HK-2 (cell line): ENCODE results near the gene FIZ1.

Source experiments
- DNase-seq: peaks from one replicate; pipeline ENCODE4 v3.0.0-alpha.2; 2018; ENCODE audit not compliant: unreplicated experiment

Gene FIZ1

GRCh38 chr19:55599468-55599841, at the start of gene FIZ1:
Gene FIZ1, minus strand, starts transcription at chr19:55599517. Its CDS starts 1,652 bp downstream, at chr19:55597865.
- DNase-seq: peak; percentile 99

DNA sequence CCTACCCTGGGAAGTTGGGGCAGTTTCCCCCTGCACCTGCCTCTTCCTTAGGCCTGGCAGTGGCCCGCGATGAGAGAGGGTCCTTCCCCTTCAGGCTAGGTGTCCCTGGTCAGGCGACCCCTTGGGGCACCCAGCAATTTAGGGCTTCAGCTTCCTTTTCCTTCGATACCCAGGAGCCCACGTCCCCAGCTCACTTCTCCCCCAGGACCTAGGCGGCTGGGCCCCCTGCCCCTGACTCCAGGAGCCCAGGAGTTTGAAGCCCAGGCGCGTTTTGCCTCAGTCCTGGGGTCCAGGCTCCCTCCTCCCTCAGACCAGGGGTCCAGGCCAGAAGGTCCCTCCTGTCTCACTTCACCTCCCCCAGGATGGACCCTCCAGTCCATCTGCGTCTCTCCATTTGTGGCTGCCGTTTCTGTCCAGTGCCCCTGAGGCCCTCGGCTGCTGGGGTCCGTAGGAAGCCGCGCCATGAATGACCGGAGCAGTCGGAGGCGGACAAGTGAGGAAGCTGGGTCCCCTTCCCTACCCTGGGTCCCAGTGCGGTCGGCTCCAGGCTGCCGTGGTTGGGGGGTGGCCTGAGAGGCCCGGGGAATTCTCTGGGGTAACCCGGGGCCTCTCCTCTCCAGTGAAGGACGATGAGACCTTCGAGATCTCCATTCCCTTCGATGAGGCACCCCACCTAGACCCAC, 49.4 kb upstream of the FIZ1 start:
- no peak for DNase-seq

GRCh38 chr19:55647732-55648584, 48.6 kb upstream of the FIZ1 start, which contains the start of gene CCDC106:
Gene CCDC106, plus strand, starts transcription at chr19:55648212. Its CDS starts 835 bp downstream, at chr19:55649047.
- no peak for DNase-seq

DNA sequence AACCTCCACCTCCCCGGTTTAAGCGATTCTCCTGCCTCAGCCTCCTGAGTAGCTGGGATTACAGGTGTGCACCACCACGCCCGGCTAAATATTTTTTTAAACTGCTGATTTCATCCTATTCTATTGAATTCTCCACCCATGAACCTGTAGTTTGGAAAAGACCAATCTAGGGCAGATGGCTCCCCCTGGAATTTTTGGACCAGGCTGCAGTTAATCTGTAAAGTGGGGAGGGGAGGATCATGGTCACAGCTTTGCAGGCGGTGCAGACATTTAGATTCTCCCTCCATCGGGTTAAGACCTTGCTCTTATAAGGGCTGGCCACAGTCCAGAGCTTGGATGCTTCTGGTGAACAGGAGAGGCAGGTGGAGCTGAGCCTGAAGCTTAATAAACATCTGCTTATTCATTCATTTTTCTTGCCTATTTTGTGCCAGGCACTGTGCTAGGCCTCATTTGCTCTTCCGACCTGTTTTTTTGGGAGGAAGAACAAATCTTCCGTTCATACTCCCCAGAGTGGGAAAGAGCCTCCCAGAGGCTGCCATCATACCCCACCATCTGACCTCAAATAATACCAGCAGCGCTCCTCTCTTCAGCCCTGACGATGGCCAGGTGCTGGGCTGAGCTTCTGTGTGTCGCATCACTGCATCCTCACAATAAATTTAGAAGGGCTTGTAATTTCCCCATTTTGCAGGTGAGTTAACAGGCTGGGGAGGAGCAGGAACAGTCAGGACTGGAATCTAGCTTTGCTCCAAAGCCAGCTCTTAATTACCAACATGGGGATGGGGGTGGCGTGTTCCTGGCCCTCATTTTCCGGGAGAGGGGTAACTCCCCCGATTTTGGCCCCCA, 47.8 kb upstream of the FIZ1 start:
- DNase-seq: no peak

DNA sequence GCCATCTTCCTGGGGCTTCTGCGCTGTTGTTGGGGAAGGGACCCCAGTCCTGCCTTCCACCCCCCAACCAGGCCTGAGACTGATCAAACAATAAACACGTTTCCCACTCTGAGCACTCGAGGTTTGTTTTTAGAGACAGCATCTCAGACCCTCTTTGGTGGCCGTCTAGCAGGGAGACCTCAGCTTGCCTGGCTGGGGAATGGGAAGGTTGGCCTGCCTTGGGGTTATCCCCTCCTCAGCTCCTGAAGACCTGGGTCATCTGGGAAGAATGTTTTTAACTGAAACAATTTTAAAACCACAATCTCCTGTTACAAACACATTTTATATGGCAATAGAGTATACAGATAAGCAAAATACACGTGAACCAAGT, 46.2 kb upstream of the FIZ1 start:
- DNase-seq: no peak

GRCh38 chr19:55644842-55645511, 45.7 kb upstream of the FIZ1 start:
- peak; percentile 60 for DNase-seq

GRCh38 chr19:55644191-55644833, 45.0 kb upstream of the FIZ1 start:
- DNase-seq: no peak

- DNase-seq: no peak
These were observed 44.5 kb upstream of the FIZ1 start for GRCh38 chr19:55643887-55644176.

GRCh38 chr19:55643003-55643886, 43.9 kb upstream of the FIZ1 start, which contains the start of gene ZNF581:
Gene ZNF581, plus strand, starts transcription at chr19:55643649. Its CDS starts 923 bp downstream, at chr19:55644572.
- DNase-seq: peak; percentile 87

DNA sequence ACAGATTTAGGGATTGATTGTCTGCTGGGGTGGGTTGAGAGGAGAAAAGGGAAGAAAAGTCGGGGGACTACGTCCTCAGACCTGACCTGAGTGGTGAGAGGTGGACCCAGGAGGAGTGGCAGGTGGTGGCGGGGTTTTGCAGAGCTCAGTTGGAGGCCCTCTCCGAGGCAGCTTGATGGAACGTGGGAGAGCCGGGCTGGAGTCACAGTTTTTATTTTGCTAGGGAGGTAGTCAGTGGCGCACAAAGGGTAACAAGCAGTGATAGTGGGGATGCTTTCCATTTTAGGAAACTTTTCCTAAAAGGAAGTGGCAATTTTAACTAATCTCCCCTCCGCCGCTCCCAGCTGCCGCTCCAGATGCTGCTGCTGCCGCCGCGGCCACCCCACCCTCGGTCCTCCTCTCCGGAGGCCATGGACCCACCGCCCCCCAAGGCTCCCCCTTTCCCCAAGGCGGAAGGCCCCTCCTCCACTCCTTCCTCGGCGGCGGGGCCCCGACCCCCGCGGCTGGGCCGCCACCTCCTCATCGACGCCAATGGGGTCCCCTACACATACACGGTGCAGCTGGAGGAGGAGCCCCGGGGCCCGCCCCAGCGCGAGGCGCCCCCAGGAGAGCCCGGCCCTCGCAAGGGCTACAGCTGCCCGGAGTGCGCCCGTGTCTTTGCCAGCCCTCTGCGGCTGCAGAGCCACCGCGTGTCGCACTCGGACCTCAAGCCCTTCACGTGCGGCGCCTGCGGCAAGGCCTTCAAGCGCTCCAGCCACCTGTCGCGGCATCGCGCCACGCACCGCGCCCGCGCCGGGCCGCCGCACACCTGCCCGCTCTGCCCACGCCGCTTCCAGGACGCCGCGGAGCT, 43.1 kb upstream of the FIZ1 start:
- DNase-seq: peak; percentile 47

- DNase-seq: peak; percentile 35
These were observed 42.3 kb upstream of the FIZ1 start for GRCh38 chr19:55641426-55642152.

DNA sequence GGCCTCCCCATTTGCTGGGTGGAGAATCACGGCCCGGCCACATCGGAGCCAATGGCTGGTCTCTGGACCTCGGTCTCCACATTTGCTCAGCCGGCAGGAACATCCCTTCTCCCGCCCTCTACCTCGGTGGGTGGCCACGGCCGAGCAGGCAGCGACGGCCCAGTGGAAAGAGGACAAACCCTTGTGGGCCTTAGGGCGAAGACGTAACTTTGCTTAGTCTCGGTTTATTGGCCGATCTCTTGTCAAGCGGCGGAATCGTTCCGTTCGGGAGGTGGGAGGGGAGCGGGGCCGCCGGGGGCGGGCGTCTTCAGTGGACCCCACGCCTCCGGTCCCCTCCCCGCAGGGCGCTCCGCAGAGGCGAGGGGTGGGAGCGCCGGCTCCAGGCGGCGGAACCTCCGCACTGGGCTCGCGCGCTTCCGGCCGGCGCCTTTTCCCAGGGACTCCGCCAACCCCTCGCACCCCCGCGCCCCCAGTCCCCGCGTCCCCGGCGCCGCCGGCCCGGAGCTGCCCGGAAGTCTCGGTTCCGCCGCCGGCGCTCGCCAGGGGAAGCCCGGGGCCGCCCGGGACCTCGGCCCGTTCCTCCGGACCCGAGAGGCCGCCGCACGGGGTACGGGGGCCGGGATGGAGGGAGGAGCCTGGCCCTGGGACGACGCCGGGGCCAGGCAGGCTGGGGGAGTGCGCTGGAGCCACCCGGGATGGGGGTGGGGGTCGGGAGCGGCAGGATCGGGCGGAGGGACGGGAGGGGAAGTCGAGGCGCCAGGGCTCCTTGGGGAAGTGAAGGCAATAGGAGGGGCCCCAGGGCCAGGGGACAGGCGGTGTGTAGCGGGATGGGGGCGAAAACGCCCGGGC, 41.5 kb upstream of the FIZ1 start, which contains the start of gene ZNF580:
Gene ZNF580, plus strand, starts transcription at position 426 of the 849 bp plus-strand sequence. CDS start 1,507 bp downstream, outside the sequence.
- peak; percentile 86 for DNase-seq

DNA sequence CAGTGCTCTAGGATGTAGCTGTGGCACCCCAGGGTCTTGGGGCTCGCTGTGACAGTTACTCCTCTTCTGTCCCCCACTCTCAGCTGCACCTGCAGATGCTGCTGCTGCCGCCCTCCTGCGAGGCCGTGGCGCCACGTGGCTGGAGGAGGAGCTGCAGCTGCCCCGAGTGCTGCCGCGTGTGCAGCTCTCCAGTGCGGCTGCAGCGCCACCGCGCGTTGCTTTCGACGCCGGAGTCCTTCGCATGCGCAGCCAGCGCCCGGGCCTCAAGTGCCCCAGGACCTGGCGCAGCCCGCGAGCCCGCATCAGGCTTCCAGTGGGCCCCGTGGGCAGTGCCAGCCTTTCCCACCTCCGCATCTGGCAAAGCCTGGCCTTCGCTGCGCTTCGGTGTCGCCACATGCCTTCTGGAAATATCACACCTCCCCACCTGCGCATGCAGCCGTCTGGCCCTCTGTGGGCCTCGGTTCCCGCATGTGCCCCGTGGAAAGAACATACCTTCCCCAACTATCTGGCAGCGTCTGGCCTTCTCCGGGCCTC, 40.8 kb upstream of the FIZ1 start:
- DNase-seq: peak; percentile 93

DNA sequence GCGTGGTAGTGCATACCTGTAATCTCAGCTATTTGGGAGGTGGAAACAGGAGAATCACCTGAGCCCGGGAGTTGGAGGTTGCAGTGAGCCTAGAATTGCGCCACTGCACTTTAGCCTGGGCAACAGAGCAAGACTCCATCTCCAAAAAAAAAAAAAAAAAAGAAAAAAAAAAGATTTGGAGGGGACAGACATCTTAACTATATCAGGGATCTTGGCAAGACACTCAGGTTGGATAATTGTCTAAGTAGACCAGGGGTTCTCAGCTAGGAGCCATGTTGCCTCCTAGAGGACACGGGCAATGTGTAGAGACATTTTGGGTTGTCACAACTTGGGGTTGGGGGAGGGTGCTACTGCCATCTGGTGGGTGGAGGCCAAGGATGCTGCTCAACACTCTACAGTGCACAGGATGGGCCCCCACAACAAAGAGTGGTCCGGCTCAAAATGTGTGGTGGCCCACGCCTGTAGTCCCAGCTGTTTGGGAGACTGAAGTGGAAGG, 39.6 kb upstream of the FIZ1 start:
- DNase-seq: peak; percentile 52

GRCh38 chr19:55637534-55637933, 38.2 kb upstream of the FIZ1 start:
- no peak for DNase-seq

DNA sequence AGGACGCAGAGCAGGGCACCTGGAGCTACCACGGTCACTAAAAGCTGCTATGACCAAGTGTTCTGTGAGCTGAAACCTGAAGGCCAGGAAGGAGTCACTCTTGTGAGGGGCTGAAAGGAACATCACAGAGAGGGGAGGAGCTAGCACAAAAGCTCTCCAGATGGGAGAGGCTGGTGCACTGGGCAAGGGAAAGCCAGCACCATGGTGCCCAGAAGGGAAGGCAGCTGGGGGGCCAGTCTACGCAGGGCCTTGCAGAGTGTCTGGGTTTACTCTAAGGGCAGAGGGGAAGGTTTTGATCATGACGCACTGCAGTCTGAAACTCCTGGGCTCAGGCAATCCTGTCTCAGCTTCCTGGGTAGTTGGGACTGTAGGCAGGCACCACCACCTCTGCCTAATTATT, 37.4 kb upstream of the FIZ1 start:
- DNase-seq: no peak

DNA sequence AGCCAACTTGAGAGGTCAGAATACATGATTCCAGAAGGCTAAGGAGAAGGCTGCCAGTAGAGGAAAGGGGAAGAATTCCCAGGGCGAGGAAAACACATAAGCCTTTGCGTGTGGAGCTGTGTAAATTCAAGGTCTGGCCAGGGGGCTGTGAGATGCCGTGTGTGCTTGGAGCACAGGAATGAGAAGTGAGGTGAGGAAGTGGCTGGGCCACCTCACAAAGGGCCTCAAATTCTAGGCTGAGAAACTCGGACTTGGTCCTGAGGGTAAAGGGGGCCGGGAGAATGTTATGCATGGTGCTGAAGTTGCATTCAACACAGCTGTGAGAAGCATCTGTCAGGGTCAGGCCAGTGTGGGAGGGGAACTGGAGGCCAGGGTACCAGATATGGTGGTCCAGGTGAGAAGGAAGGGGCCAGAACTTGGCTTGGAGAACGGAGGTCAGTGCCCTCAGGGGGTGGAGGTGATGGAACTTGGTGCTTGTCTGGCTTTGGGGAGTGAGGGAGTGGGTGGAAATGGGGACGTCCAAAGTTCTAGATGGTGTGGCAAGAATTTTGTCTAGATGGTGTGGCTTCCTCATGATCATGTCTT, 36.6 kb upstream of the FIZ1 start:
- DNase-seq: no peak
